Measurements from ENCODE around the gene DICER1.

The DICER1 gene

GRCh38 chr14:95167177-95167576 is 9.8 kb upstream of the DICER1 start:
- TF ChIP-seq GATA2 (IDR thresholded peaks at IDR 0.05; ENCODE audit: low read depth, low read length) (no peak), GATA3 (IDR thresholded peaks at IDR 0.05; ENCODE audit: low read depth, low read length) (no peak)

GRCh38 chr14:95165517-95165916 is 8.2 kb upstream of the DICER1 start:
- no peak for TF ChIP-seq GATA3 (IDR thresholded peaks at IDR 0.05; ENCODE audit: low read depth, low read length)
- no peak for TF ChIP-seq GATA2 (IDR thresholded peaks at IDR 0.05; ENCODE audit: low read depth, low read length)

GRCh38 chr14:95164506-95164905 is 7.2 kb upstream of the DICER1 start:
- no peak for TF ChIP-seq GATA3 (IDR thresholded peaks at IDR 0.05; ENCODE audit: low read depth, low read length)
- TF ChIP-seq GATA2 (IDR thresholded peaks at IDR 0.05; ENCODE audit: low read depth, low read length): no peak

GRCh38 chr14:95163666-95164065 is 6.3 kb upstream of the DICER1 start:
- TF ChIP-seq GATA3 (IDR thresholded peaks at IDR 0.05; ENCODE audit: low read depth, low read length) (no peak), GATA2 (IDR thresholded peaks at IDR 0.05; ENCODE audit: low read depth, low read length) (no peak)

- TF ChIP-seq GATA2 (IDR thresholded peaks at IDR 0.05; ENCODE audit: low read depth, low read length) (no peak), GATA3 (IDR thresholded peaks at IDR 0.05; ENCODE audit: low read depth, low read length) (no peak)
Observed at GRCh38 chr14:95163132-95163531, 5.8 kb upstream of the DICER1 start.

GRCh38 chr14:95162641-95163040 is 5.3 kb upstream of the DICER1 start:
- TF ChIP-seq GATA3 (IDR thresholded peaks at IDR 0.05; ENCODE audit: low read depth, low read length) (no peak), GATA2 (IDR thresholded peaks at IDR 0.05; ENCODE audit: low read depth, low read length) (no peak)

- TF ChIP-seq GATA3 (IDR thresholded peaks at IDR 0.05; ENCODE audit: low read depth, low read length): no peak
- no peak for TF ChIP-seq GATA2 (IDR thresholded peaks at IDR 0.05; ENCODE audit: low read depth, low read length)
Observed at GRCh38 chr14:95157048-95157326, 342 bp downstream of the DICER1 start.

- TF ChIP-seq GATA2 (IDR thresholded peaks at IDR 0.05; ENCODE audit: low read depth, low read length) (no peak), GATA3 (IDR thresholded peaks at IDR 0.05; ENCODE audit: low read depth, low read length) (no peak)
Observed at GRCh38 chr14:95156161-95157047, 925 bp downstream of the DICER1 start.

GRCh38 chr14:95155045-95155444 is 2.3 kb downstream of the DICER1 start:
- TF ChIP-seq GATA2 (IDR thresholded peaks at IDR 0.05; ENCODE audit: low read depth, low read length) (no peak), GATA3 (IDR thresholded peaks at IDR 0.05; ENCODE audit: low read depth, low read length) (no peak)

GRCh38 chr14:95153866-95154265 is 3.5 kb downstream of the DICER1 start:
- TF ChIP-seq GATA2 (IDR thresholded peaks at IDR 0.05; ENCODE audit: low read depth, low read length) (no peak), GATA3 (IDR thresholded peaks at IDR 0.05; ENCODE audit: low read depth, low read length) (no peak)

GRCh38 chr14:95151561-95151960 is 5.8 kb downstream of the DICER1 start:
- TF ChIP-seq GATA3 (IDR thresholded peaks at IDR 0.05; ENCODE audit: low read depth, low read length) (no peak), GATA2 (IDR thresholded peaks at IDR 0.05; ENCODE audit: low read depth, low read length) (no peak)

GRCh38 chr14:95150910-95151309 is 6.4 kb downstream of the DICER1 start:
- no peak for TF ChIP-seq GATA2 (IDR thresholded peaks at IDR 0.05; ENCODE audit: low read depth, low read length)
- TF ChIP-seq GATA3 (IDR thresholded peaks at IDR 0.05; ENCODE audit: low read depth, low read length): no peak

- TF ChIP-seq GATA3 (IDR thresholded peaks at IDR 0.05; ENCODE audit: low read depth, low read length): no peak
Observed at GRCh38 chr14:95149441-95149840, 7.9 kb downstream of the DICER1 start.

GRCh38 chr14:95147597-95147996 is 9.7 kb downstream of the DICER1 start:
- TF ChIP-seq GATA2 (IDR thresholded peaks at IDR 0.05; ENCODE audit: low read depth, low read length): no peak
- TF ChIP-seq GATA3 (IDR thresholded peaks at IDR 0.05; ENCODE audit: low read depth, low read length): no peak

GRCh38 chr14:95146079-95146771 is 11.1 kb downstream of the DICER1 start:
- TF ChIP-seq GATA3 (IDR thresholded peaks at IDR 0.05; ENCODE audit: low read depth, low read length) (no peak), GATA2 (IDR thresholded peaks at IDR 0.05; ENCODE audit: low read depth, low read length) (no peak)

Measured in SH-SY5Y (cell line).